OCI-LY1 (cell line): ENCODE results near the gene UBE2G2.

Experiments used
- EZH2 ChIP-seq: fragments of 200-600 bp; sonication (generic), shearing (Covaris generic); IDR thresholded peaks from 2 replicates; pipeline ENCODE4 v1.8.0; 2017; ENCODE audit warnings: borderline replicate concordance, mixed run types, mild to moderate bottlenecking, antibody characterized with exemption, low read length, moderate library complexity, mixed read lengths
- TF ChIP-seq, protein P1 (sequence below): fragments of 200-600 bp; sonication (generic), shearing (Covaris generic); IDR thresholded peaks from 2 replicates; pipeline ENCODE4 v1.5.1; 2017; ENCODE audit warnings: mild to moderate bottlenecking, antibody characterized with exemption, low read length, moderate library complexity, mixed read lengths

GRCh38 chr21:44732956-44733355 is 68.7 kb downstream of the UBE2G2 start:
- TF ChIP-seq, protein P1, sequence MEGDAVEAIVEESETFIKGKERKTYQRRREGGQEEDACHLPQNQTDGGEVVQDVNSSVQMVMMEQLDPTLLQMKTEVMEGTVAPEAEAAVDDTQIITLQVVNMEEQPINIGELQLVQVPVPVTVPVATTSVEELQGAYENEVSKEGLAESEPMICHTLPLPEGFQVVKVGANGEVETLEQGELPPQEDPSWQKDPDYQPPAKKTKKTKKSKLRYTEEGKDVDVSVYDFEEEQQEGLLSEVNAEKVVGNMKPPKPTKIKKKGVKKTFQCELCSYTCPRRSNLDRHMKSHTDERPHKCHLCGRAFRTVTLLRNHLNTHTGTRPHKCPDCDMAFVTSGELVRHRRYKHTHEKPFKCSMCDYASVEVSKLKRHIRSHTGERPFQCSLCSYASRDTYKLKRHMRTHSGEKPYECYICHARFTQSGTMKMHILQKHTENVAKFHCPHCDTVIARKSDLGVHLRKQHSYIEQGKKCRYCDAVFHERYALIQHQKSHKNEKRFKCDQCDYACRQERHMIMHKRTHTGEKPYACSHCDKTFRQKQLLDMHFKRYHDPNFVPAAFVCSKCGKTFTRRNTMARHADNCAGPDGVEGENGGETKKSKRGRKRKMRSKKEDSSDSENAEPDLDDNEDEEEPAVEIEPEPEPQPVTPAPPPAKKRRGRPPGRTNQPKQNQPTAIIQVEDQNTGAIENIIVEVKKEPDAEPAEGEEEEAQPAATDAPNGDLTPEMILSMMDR, result no peak
- no peak for TF ChIP-seq EZH2
